NCI-H226 (cell line): Measurements from ENCODE around the gene KRT15.
A peak's percentile ranks its signal among the peaks of the same experiment; 100 is the strongest.

Source experiments
- DNase-seq: peaks from one replicate; pipeline ENCODE4 v3.0.0-alpha.2; 2015

KRT15 gene

GRCh38 chr17:41500131-41500911 is 18.4 kb downstream of the KRT15 start:
- peak; percentile 81 for DNase-seq

GRCh38 chr17:41499714-41500113 is 19.0 kb downstream of the KRT15 start:
- DNase-seq: no peak

- no peak for DNase-seq
These were observed 20.4 kb downstream of the KRT15 start for GRCh38 chr17:41498276-41498675.

GRCh38 chr17:41496803-41497484 is 21.7 kb downstream of the KRT15 start:
- DNase-seq: peak; percentile 86

- DNase-seq: no peak
These were observed 24.2 kb downstream of the KRT15 start for GRCh38 chr17:41494524-41494923.

GRCh38 chr17:41492771-41493170 is 25.9 kb downstream of the KRT15 start:
- no peak for DNase-seq

GRCh38 chr17:41492351-41492750 is 26.3 kb downstream of the KRT15 start:
- DNase-seq: no peak

GRCh38 chr17:41491476-41491875 is 27.2 kb downstream of the KRT15 start:
- no peak for DNase-seq

GRCh38 chr17:41490000-41490990 is 28.4 kb downstream of the KRT15 start:
- DNase-seq: no peak

GRCh38 chr17:41489531-41489930 is 29.2 kb downstream of the KRT15 start, which contains the start of gene KRT36:
KRT36 (minus strand) TSS chr17:41489910; CDS start chr17:41489864, 46 bp downstream.
- no peak for DNase-seq

- no peak for DNase-seq
These were observed 31.7 kb downstream of the KRT15 start for GRCh38 chr17:41486809-41487530.

GRCh38 chr17:41486316-41486715 is 32.4 kb downstream of the KRT15 start:
- no peak for DNase-seq

GRCh38 chr17:41484920-41485904 is 33.5 kb downstream of the KRT15 start:
- no peak for DNase-seq

- no peak for DNase-seq
These were observed 34.5 kb downstream of the KRT15 start for GRCh38 chr17:41483991-41484826.

GRCh38 chr17:41483531-41483930 is 35.2 kb downstream of the KRT15 start:
- no peak for DNase-seq

- DNase-seq: no peak
These were observed 37.7 kb downstream of the KRT15 start, which contains the start of gene KRT35 for GRCh38 chr17:41481036-41481435. KRT35 (minus strand) TSS chr17:41481151; CDS start chr17:41481097, 54 bp downstream.

- DNase-seq: no peak
These were observed 38.1 kb downstream of the KRT15 start for GRCh38 chr17:41480581-41480980.

GRCh38 chr17:41480136-41480535 is 38.6 kb downstream of the KRT15 start:
- DNase-seq: no peak

GRCh38 chr17:41478237-41478636 is 40.5 kb downstream of the KRT15 start:
- DNase-seq: no peak
